Measurements from ENCODE around the gene NR4A2. TPM values are rescaled to one million over a fixed set of nuclear protein-coding genes. Genes with fewer than 3 reads are reported as not detected.

The NR4A2 gene
- total RNA-seq, 2 donors from 2014 or later: 1.2 to 1.6 TPM

- Mint-ChIP-seq H3K27ac (no peak overlapping the region), H3K9me3 (peaks cover 3% of the 10 kb centered on the region), H3K36me3 (ENCODE audit: low read depth) (no peaks in the 10 kb centered on the region), H3K4me1 (peaks cover 6% of the 10 kb centered on the region), H3K27me3 (ENCODE audit: insufficient read depth) (peaks cover 7% of the 10 kb centered on the region), H3K4me3 (no peak overlapping the region)
- H3K9me3 ChIP-seq (ENCODE audit: control insufficient read depth, low read length): no peaks in the 10 kb centered on the region
- no peaks in the 10 kb centered on the region for H3K4me1 ChIP-seq (ENCODE audit: control insufficient read depth, insufficient read depth, low read length)
- H3K4me3 ChIP-seq (ENCODE audit: low read length): no peak overlapping the region
- no peak for TF ChIP-seq CTCF (conservative IDR thresholded peaks at IDR 0.05)
- no peak for DNase-seq
- WGBS, 2 experiments (ENCODE audit: insufficient coverage in 1 of 2, insufficient read length in 1 of 2): 80 to 85% methylated on average over 4 of the region's 4 CpGs
- H3K9ac ChIP-seq (ENCODE audit: extremely low read depth, low read length, poor library complexity, severe bottlenecking): no peak overlapping the region
- H3K36me3 ChIP-seq (ENCODE audit: control insufficient read depth, insufficient read depth, low read length): no peaks in the 10 kb centered on the region
- H3K27ac ChIP-seq (ENCODE audit: low read depth, low read length): no peak overlapping the region
- no peaks in the 10 kb centered on the region for H3K27me3 ChIP-seq (ENCODE audit: control insufficient read depth, insufficient read depth, low read length, poor library complexity, severe bottlenecking)
Measured at GRCh38 chr2:156346731-156347130, 14.2 kb upstream of the NR4A2 start.

- H3K27me3 ChIP-seq (ENCODE audit: control insufficient read depth, insufficient read depth, low read length, poor library complexity, severe bottlenecking): no peaks in the 10 kb centered on the region
- no peak overlapping the region for H3K9ac ChIP-seq (ENCODE audit: extremely low read depth, low read length, poor library complexity, severe bottlenecking)
- Mint-ChIP-seq H3K4me1 (peaks cover 11% of the 10 kb centered on the region), H3K9me3 (peaks cover 3% of the 10 kb centered on the region), H3K27ac (no peak overlapping the region), H3K4me3 (no peak overlapping the region), H3K36me3 (ENCODE audit: low read depth) (no peaks in the 10 kb centered on the region), H3K27me3 (ENCODE audit: insufficient read depth) (peaks cover 7% of the 10 kb centered on the region)
- no peak for DNase-seq
- no peaks in the 10 kb centered on the region for H3K36me3 ChIP-seq (ENCODE audit: control insufficient read depth, insufficient read depth, low read length)
- WGBS, 2 experiments (ENCODE audit: insufficient coverage in 1 of 2, insufficient read length in 1 of 2): 91 to 100% methylated on average over 2 to 3 of the region's 3 CpGs
- no peak overlapping the region for H3K27ac ChIP-seq (ENCODE audit: low read depth, low read length)
- no peaks in the 10 kb centered on the region for H3K9me3 ChIP-seq (ENCODE audit: control insufficient read depth, low read length)
- TF ChIP-seq CTCF (conservative IDR thresholded peaks at IDR 0.05): no peak
- no peak overlapping the region for H3K4me3 ChIP-seq (ENCODE audit: low read length)
- H3K4me1 ChIP-seq (ENCODE audit: control insufficient read depth, insufficient read depth, low read length): no peaks in the 10 kb centered on the region
Measured at GRCh38 chr2:156345582-156345981, 13.1 kb upstream of the NR4A2 start.

- TF ChIP-seq CTCF (conservative IDR thresholded peaks at IDR 0.05): no peak
- peaks cover 19% of the 10 kb centered on the region for H3K4me1 Mint-ChIP-seq
- Histone ChIP-seq H3K27ac (ENCODE audit: low read depth, low read length) (no peak overlapping the region), H3K9ac (ENCODE audit: extremely low read depth, low read length, poor library complexity, severe bottlenecking) (no peak overlapping the region), H3K27me3 (ENCODE audit: control insufficient read depth, insufficient read depth, low read length, poor library complexity, severe bottlenecking) (no peaks in the 10 kb centered on the region), H3K4me3 (ENCODE audit: low read length) (no peak overlapping the region), H3K4me1 (ENCODE audit: control insufficient read depth, insufficient read depth, low read length) (no peaks in the 10 kb centered on the region), H3K9me3 (ENCODE audit: control insufficient read depth, low read length) (no peaks in the 10 kb centered on the region), H3K36me3 (ENCODE audit: control insufficient read depth, insufficient read depth, low read length) (no peaks in the 10 kb centered on the region)
- H3K9me3 Mint-ChIP-seq: no peaks in the 10 kb centered on the region
- H3K27ac Mint-ChIP-seq: no peak overlapping the region
- no peak for DNase-seq
- H3K4me3 Mint-ChIP-seq: no peak overlapping the region
- peaks cover 7% of the 10 kb centered on the region for H3K27me3 Mint-ChIP-seq (ENCODE audit: insufficient read depth)
- WGBS, 2 experiments (ENCODE audit: insufficient coverage in 1 of 2, insufficient read length in 1 of 2): 91 to 92% methylated on average over 2 of the region's 2 CpGs
- no peaks in the 10 kb centered on the region for H3K36me3 Mint-ChIP-seq (ENCODE audit: low read depth)
Measured at GRCh38 chr2:156343940-156344301, 11.4 kb upstream of the NR4A2 start.
